HUES64 (cell line): Measurements from ENCODE around the gene POLR2E.
A peak's percentile ranks its signal among the peaks of the same experiment; 100 is the strongest.

Experiments used
- H3K27ac ChIP-seq: 2 replicates; pipeline ENCODE4 v1.7.0; 2013; ENCODE audit warnings: low read depth, low read length, inconsistent platforms
- H3K27me3 ChIP-seq: 2 replicates; pipeline ENCODE4 v1.6.1; 2013; ENCODE audit warnings: mild to moderate bottlenecking, low read length; ENCODE audit not compliant: insufficient read depth
- H3K36me3 ChIP-seq: 2 replicates; pipeline ENCODE4 v1.6.1; 2013; ENCODE audit warnings: mild to moderate bottlenecking, low read length; ENCODE audit not compliant: insufficient read depth
- H3K4me1 ChIP-seq: 2 replicates; pipeline ENCODE4 v1.6.1; 2013; ENCODE audit warnings: mild to moderate bottlenecking, low read length, moderate library complexity; ENCODE audit not compliant: insufficient read depth
- H3K4me3 ChIP-seq: 2 replicates; pipeline ENCODE4 v1.5.1; 2013; ENCODE audit warnings: mild to moderate bottlenecking, low read length, moderate library complexity
- H3K9ac ChIP-seq: 2 replicates; pipeline ENCODE4 v1.6.1; 2013; ENCODE audit warnings: mild to moderate bottlenecking, low read depth, low read length
- H3K9me3 ChIP-seq: 2 replicates; pipeline ENCODE4 v1.6.1; 2013; ENCODE audit warnings: low read depth, low read length; ENCODE audit not compliant: insufficient read depth
- WGBS: fragments of 150-250, 120-280 bp; methylation state at CpG from one replicate; pipeline ENCODE4 v1.1.7; 2013; ENCODE audit warnings: missing lambda C conversion rate; 5-methylcytosine and 5-hydroxymethylcytosine counted together

The POLR2E gene

GRCh38 chr19:1082928-1083816 is 12.0 kb downstream of the POLR2E start:
- no peaks in the 10 kb centered on the region for H3K9me3 ChIP-seq
- no peaks in the 10 kb centered on the region for H3K27me3 ChIP-seq
- H3K4me3 ChIP-seq, result peak overlapping the region; percentile 55; the same call in 1 of the 2 replicates
- no peaks in the 10 kb centered on the region for H3K4me1 ChIP-seq
- no peak overlapping the region for H3K9ac ChIP-seq
- H3K36me3 ChIP-seq, result peaks cover 53% of the 10 kb centered on the region
- no peak overlapping the region for H3K27ac ChIP-seq
- 91% methylated on average over 59 of the region's 59 CpGs for WGBS

DNA sequence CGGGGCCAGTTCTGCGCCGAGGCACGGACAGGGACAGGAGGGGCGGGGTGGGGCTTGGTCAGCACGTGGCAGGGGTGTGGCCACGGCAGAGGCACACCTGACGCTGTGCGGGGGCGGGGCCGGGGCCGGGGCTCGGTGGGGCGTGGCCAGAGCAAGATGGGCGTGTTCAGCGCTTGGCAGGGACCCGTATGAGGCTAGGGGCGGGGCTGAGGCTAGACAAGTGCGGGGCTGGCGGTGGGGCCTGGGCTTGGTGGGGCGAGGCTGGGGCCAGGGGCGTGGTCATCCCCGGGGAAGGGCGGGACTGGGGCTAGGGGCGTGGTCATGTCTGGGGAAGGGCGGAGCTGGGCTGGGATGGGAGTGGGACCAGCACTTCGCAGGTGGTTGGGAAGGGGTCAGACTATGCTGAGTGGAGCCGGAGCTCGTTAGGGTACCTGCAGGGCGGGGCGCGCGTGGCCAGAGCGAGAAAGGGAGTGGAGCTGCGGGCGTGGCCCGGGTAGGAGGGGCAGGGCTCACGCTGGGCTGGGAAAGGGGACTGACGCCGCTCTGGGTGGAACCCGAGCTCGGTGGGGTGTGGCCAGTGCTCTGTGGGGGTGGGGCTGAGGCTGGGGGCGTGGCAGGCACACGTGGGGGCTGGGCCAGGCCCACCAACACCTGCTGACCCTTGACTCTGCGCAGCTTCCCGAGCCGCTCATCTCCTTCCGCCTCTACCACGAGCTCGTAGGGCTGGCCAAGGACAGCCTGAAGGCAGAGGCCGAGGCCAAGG is 12.8 kb downstream of the POLR2E start:
- Histone ChIP-seq H3K9ac (no peak overlapping the region), H3K27me3 (no peaks in the 10 kb centered on the region), H3K27ac (no peak overlapping the region), H3K4me1 (no peaks in the 10 kb centered on the region), H3K36me3 (peaks cover 51% of the 10 kb centered on the region), H3K9me3 (no peaks in the 10 kb centered on the region), H3K4me3 (peak overlapping the region; percentile 55)
- 24% methylated on average over 51 of the region's 51 CpGs for WGBS

GRCh38 chr19:1081301-1082164 is 13.6 kb downstream of the POLR2E start:
- no peaks in the 10 kb centered on the region for H3K4me1 ChIP-seq
- no peaks in the 10 kb centered on the region for H3K27me3 ChIP-seq
- peak overlapping the region; percentile 41; the same call in 1 of the 2 replicates for H3K27ac ChIP-seq
- peaks cover 47% of the 10 kb centered on the region for H3K36me3 ChIP-seq
- WGBS, result 76% methylated on average over 58 of the region's 58 CpGs
- H3K4me3 ChIP-seq, result peak overlapping the region; percentile 28; the same call in 1 of the 2 replicates
- no peak overlapping the region for H3K9ac ChIP-seq
- no peaks in the 10 kb centered on the region for H3K9me3 ChIP-seq

GRCh38 chr19:1080360-1081161 is 14.6 kb downstream of the POLR2E start:
- H3K4me3 ChIP-seq, result no peak overlapping the region

DNA sequence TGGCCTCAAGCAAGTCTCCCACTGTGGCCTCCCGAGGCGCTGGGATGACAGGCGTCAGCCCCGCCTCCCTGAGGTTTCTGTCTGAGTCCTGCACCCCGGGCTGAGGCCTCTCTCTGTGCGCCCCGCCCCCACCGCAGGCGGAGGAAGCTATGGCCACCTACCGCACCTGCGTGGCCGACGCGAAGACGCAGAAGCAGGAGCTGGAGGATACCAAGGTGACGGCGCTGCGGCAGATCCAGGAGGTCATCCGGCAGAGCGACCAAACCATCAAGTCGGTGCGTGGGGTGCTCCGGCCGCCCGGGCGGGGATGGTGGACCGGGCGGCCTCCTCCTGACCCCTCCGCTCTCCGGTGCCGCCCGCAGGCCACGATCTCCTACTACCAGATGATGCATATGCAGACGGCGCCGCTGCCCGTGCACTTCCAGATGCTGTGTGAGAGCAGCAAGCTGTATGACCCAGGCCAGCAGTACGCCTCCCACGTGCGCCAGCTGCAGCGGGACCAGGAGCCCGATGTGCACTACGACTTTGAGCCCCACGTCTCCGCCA is 15.5 kb downstream of the POLR2E start:
- Histone ChIP-seq H3K27me3 (no peaks in the 10 kb centered on the region), H3K27ac (no peak overlapping the region), H3K4me3 (no peak overlapping the region), H3K9ac (no peak overlapping the region), H3K36me3 (peaks cover 43% of the 10 kb centered on the region), H3K9me3 (no peaks in the 10 kb centered on the region), H3K4me1 (no peaks in the 10 kb centered on the region)
- WGBS, result 94% methylated on average over 45 of the region's 45 CpGs

More at GRCh38 chr19:1080360-1081161, 14.6 kb downstream of the POLR2E start:
- 95% methylated on average over 50 of the region's 50 CpGs for WGBS
- Histone ChIP-seq H3K27me3 (no peaks in the 10 kb centered on the region), H3K36me3 (peaks cover 46% of the 10 kb centered on the region), H3K27ac (no peak overlapping the region), H3K4me1 (no peaks in the 10 kb centered on the region), H3K9ac (no peak overlapping the region), H3K9me3 (no peaks in the 10 kb centered on the region)

GRCh38 chr19:1076951-1077350 is 18.2 kb downstream of the POLR2E start:
- 94% methylated on average over 16 of the region's 16 CpGs for WGBS
- Histone ChIP-seq H3K9ac (no peak overlapping the region), H3K9me3 (no peaks in the 10 kb centered on the region), H3K4me1 (no peaks in the 10 kb centered on the region), H3K27me3 (no peaks in the 10 kb centered on the region), H3K4me3 (no peak overlapping the region), H3K27ac (no peak overlapping the region), H3K36me3 (peaks cover 38% of the 10 kb centered on the region)

- Histone ChIP-seq H3K27ac (no peak overlapping the region), H3K4me3 (no peak overlapping the region), H3K9ac (no peak overlapping the region), H3K9me3 (no peaks in the 10 kb centered on the region), H3K4me1 (no peaks in the 10 kb centered on the region), H3K27me3 (peaks cover 7% of the 10 kb centered on the region), H3K36me3 (peaks cover 38% of the 10 kb centered on the region)
- 95% methylated on average over 4 of the region's 4 CpGs for WGBS
Observed at GRCh38 chr19:1076046-1076386, 19.2 kb downstream of the POLR2E start.

DNA sequence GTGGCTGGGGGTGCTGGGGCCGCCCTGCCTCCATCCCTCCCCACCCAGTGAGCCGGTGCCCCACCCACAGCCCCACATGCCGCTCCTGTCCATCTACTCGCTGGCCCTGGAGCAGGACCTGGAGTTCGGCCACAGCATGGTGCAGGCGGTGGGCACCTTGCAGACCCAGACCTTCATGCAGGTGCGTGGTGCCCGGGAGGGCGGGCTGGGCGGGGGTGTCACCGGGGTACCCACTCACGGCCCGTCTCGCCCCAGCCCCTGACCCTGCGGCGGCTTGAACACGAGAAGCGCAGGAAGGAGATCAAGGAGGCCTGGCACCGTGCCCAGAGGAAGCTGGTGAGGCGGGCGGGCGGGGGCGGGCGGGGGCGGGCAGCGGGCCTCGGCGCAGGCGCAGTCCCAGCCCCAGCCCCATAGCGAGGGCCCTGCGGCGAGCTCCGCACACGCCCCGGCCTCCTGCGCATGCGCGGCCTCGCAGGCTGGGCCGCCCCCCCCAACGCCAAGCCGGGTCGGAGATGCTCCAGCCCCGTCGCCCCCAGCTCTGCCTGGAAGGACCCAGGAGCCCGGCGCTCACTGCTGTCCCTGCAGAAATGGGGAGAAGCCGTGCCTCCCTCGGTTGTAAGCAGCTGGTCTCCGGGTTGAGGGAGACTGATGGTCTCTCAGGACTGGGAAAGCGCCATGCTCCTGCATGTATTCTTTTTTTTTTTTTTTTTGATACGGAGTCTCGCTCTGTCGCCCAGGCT is 20.5 kb downstream of the POLR2E start:
- Histone ChIP-seq H3K9me3 (no peaks in the 10 kb centered on the region), H3K9ac (no peak overlapping the region), H3K4me3 (no peak overlapping the region), H3K4me1 (no peaks in the 10 kb centered on the region), H3K36me3 (peaks cover 27% of the 10 kb centered on the region), H3K27ac (no peak overlapping the region), H3K27me3 (peaks cover 14% of the 10 kb centered on the region)
- 97% methylated on average over 54 of the region's 54 CpGs for WGBS

DNA sequence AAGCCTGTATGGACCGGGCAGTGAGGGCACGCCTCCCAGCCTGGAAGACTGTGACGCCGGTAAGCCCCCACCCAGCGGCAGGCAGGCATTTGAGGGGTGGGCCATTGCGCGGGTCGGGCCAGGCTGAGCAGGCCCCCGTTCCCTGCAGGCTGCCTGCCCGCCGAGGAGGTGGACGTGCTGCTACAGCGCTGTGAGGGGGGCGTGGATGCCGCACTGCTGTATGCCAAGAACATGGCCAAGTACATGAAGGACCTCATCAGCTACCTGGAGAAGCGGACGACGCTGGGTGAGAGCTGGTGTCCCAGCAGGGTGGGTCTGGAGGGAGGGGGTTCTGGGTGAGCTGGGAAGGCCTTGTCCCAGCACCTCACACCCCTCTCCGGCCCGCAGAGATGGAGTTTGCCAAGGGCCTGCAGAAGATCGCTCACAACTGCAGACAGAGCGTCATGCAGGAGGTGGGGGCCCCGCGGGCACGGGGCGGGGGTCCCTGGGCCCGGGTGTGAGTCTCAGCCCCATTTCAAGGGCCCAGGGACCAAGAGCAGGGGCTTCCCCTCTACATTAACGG is 21.1 kb downstream of the POLR2E start:
- peaks cover 25% of the 10 kb centered on the region for H3K36me3 ChIP-seq
- no peaks in the 10 kb centered on the region for H3K9me3 ChIP-seq
- no peak overlapping the region for H3K9ac ChIP-seq
- H3K4me1 ChIP-seq, result no peaks in the 10 kb centered on the region
- H3K27ac ChIP-seq, result no peak overlapping the region
- 91% methylated on average over 28 of the region's 28 CpGs for WGBS
- H3K27me3 ChIP-seq, result peaks cover 14% of the 10 kb centered on the region
- H3K4me3 ChIP-seq, result no peak overlapping the region
